ENCODE measurements around the gene USP32. TPM values are rescaled to one million over a fixed set of nuclear protein-coding genes. Genes with fewer than 3 reads are reported as not detected.

USP32 gene
- total and polyA plus RNA-seq, 4 donors: 46.6 to 103 (median 52.1) TPM

DNA sequence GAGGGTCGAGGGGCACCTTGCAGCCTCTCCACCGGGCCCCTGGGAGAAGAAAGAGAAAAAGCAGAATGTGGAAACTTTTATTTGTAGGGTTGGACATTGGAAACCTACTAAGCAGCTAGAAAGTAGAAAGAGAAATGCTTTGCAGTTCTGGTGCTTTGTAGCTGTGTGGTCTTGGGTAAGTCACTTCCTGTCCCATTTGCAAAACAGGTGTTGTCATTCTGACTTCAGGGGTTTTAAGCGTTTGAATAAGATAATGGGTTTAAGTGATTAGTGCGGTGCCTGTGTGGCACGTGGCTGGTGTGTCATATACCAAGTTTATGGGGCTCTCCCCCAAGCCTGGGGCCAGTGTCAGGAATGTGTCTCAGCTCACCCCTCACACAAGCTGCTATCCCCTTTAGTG lies 240.6 kb downstream of the USP32 start:
- DNase-seq (ENCODE audit: low read depth in 4 of 6, low spot score in 6 of 6): no peak
- peaks cover 58% of the 10 kb centered on the region for H3K27me3 ChIP-seq (ENCODE audit: control insufficient read depth, insufficient read depth, low read length)
- WGBS (ENCODE audit: insufficient coverage): 30% methylated on average over 3 of the region's 5 CpGs

DNA sequence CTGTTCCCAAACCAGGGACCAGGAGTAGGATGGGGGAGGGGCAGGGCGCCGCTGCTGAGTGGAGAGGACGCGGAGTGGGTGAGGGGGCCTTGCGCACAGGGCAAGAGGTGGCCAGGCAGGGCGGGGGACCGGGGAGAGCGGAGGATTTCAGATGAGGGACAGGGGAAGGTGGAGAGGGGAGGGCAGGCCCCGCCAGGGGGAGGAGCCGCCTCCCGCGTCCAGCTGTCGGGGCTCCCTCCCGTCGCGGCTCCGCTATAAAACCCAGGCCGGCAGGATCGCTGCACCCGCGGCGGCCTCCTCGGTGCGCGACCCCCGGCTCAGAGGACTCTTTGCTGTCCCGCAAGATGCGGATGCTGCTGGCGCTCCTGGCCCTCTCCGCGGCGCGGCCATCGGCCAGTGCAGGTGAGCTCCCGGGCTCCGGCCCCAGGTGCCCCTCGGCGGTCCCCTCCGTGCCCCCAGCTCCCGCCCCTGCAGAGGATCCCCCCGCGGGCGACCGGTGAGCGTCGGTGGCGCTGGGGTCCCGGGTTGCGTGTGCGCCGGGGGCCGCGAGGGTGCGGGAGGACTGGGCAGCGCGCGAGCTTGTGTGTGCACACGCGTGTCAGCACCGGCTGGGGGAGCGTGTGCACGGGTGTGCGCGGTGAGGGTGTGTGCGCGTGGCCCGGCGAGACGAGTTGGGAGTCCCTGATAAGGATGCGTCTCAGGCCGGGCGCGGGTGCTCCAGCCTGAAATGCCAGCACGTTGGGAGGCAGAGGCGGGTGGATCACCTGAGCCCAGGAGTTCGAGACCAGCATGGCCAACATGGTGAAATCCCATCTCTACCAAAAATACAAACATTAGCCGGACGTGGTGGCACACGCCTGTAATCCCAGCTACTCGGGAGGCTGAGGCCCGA lies 242.0 kb downstream of the USP32 start, which contains the start of gene CA4:
Gene CA4 (plus strand): TSS at position 283 of the 892 bp plus-strand sequence. CDS start 62 bp downstream, at position 345.
- Histone ChIP-seq H3K4me3 (ENCODE audit: low read depth, low read length) (no peak within 1 kb of the TSS), H3K27me3 (ENCODE audit: control insufficient read depth, insufficient read depth, low read length) (peaks cover 72% of the 10 kb centered on the region), H3K9me3 (ENCODE audit: control insufficient read depth, insufficient read depth, low read length) (no peaks in the 10 kb centered on the region), H3K27ac (ENCODE audit: low read depth, low read length) (no peak within 1 kb of the TSS), H3K4me1 (ENCODE audit: control insufficient read depth, insufficient read depth, low read length) (peaks cover 32% of the 10 kb centered on the region), H3K36me3 (ENCODE audit: control insufficient read depth, insufficient read depth, low read length) (no peaks in the 10 kb centered on the region)
- DNase-seq (ENCODE audit: low read depth in 4 of 6, low spot score in 6 of 6): peak in 1 of 6 donors; percentile 23
- WGBS (ENCODE audit: insufficient coverage): 1% methylated on average over 71 of the region's 81 CpGs

More for the DNA sequence above, 240.6 kb downstream of the USP32 start:
- no peak overlapping the region for H3K4me3 ChIP-seq (ENCODE audit: low read depth, low read length)
- H3K27ac ChIP-seq (ENCODE audit: low read depth, low read length): no peak overlapping the region
- no peaks in the 10 kb centered on the region for H3K36me3 ChIP-seq (ENCODE audit: control insufficient read depth, insufficient read depth, low read length)
- H3K9me3 ChIP-seq (ENCODE audit: control insufficient read depth, insufficient read depth, low read length): no peaks in the 10 kb centered on the region
- H3K4me1 ChIP-seq (ENCODE audit: control insufficient read depth, insufficient read depth, low read length): peaks cover 33% of the 10 kb centered on the region

DNA sequence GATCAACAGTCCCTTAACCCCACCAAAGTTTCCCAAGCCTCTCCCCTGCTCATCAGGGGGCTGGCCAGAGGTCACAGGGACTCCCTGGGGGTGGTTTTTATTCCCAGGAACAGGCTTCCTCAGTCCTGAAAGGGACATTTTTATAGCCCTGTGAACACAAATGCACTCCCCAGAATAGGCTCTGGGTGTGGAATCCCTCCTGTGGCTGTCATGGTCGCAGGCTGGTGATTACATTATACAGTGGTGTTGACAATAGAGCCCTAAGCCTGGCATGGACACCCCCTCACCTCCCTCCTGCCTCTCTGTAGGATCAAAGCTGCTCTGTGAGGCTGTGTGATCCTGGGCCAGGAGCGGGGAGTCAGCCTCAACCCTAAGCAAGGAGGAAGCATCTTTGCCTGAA lies 243.6 kb downstream of the USP32 start:
- Histone ChIP-seq H3K27me3 (ENCODE audit: control insufficient read depth, insufficient read depth, low read length) (peaks cover 79% of the 10 kb centered on the region), H3K4me3 (ENCODE audit: low read depth, low read length) (no peak overlapping the region), H3K27ac (ENCODE audit: low read depth, low read length) (no peak overlapping the region), H3K4me1 (ENCODE audit: control insufficient read depth, insufficient read depth, low read length) (peaks cover 19% of the 10 kb centered on the region), H3K9me3 (ENCODE audit: control insufficient read depth, insufficient read depth, low read length) (no peaks in the 10 kb centered on the region), H3K36me3 (ENCODE audit: control insufficient read depth, insufficient read depth, low read length) (no peaks in the 10 kb centered on the region)
- WGBS (ENCODE audit: insufficient coverage): 43% methylated on average over 1 of the region's 2 CpGs
- DNase-seq (ENCODE audit: low read depth in 4 of 6, low spot score in 6 of 6): no peak

DNA sequence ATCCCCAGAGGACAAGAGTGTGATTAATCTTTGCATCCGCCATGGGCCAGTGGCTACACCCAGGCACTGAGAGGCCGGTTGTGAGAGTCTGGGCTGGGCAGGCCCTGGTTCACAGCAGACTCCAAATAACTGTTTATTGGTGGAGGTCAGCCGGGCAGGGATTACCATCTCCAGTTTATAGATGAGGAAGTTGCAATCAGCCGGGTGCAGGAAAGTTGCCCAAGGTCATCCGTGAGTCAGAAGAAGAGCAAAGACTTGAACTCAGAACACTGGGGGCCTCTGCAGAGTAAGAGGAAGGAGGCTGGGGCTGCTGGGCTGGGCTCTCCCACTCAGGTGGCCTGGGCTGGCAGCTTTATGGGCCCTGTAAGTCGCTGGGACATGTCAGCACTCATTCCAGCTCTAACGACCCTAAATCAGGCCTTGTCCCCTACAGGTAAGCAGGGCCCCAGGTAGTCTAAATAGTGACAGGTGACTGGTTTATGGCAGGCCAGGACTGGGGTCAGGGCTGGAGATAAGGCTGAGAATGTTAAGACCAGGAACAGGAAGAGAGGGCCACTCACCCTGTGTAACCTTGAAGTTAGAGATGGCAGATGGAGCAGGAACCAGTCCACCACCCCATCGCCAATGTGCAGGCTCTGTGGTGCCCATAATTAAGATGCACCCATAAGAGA lies 244.2 kb downstream of the USP32 start:
- no peak for DNase-seq (ENCODE audit: low read depth in 4 of 6, low spot score in 6 of 6)
- H3K27me3 ChIP-seq (ENCODE audit: control insufficient read depth, insufficient read depth, low read length): peaks cover 84% of the 10 kb centered on the region

DNA sequence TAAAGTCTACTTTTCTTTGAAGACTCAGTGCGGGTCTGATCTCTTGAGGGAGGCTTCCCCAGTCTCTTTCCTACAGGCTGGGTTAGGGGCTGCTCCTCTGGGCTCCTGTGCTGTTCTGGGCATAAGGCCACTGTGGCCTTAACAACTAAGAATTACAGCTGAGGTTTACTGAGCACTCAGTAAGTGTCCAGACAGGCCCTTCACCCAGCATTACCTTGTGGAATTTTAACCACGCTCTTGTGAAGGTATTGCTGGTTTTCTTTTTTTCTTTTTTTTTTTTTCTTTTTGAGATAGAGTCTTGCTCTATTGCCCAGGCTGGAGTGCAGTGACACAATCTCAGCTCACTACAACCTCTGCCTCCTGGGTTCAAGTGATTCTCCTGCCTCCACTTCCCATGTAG lies 245.7 kb downstream of the USP32 start:
- DNase-seq (ENCODE audit: low read depth in 4 of 6, low spot score in 6 of 6): no peak
- Histone ChIP-seq H3K27ac (ENCODE audit: low read depth, low read length) (no peak overlapping the region), H3K36me3 (ENCODE audit: control insufficient read depth, insufficient read depth, low read length) (no peaks in the 10 kb centered on the region), H3K4me1 (ENCODE audit: control insufficient read depth, insufficient read depth, low read length) (peaks cover 33% of the 10 kb centered on the region), H3K4me3 (ENCODE audit: low read depth, low read length) (no peak overlapping the region), H3K27me3 (ENCODE audit: control insufficient read depth, insufficient read depth, low read length) (peaks cover 87% of the 10 kb centered on the region), H3K9me3 (ENCODE audit: control insufficient read depth, insufficient read depth, low read length) (no peaks in the 10 kb centered on the region)
- 100% methylated on average over 1 of the region's 2 CpGs for WGBS (ENCODE audit: insufficient coverage)

More for the DNA sequence above, 244.2 kb downstream of the USP32 start:
- Histone ChIP-seq H3K36me3 (ENCODE audit: control insufficient read depth, insufficient read depth, low read length) (no peaks in the 10 kb centered on the region), H3K4me3 (ENCODE audit: low read depth, low read length) (no peak overlapping the region), H3K27ac (ENCODE audit: low read depth, low read length) (no peak overlapping the region), H3K9me3 (ENCODE audit: control insufficient read depth, insufficient read depth, low read length) (no peaks in the 10 kb centered on the region), H3K4me1 (ENCODE audit: control insufficient read depth, insufficient read depth, low read length) (peaks cover 23% of the 10 kb centered on the region)
- 74% methylated on average over 6 of the region's 8 CpGs for WGBS (ENCODE audit: insufficient coverage)

DNA sequence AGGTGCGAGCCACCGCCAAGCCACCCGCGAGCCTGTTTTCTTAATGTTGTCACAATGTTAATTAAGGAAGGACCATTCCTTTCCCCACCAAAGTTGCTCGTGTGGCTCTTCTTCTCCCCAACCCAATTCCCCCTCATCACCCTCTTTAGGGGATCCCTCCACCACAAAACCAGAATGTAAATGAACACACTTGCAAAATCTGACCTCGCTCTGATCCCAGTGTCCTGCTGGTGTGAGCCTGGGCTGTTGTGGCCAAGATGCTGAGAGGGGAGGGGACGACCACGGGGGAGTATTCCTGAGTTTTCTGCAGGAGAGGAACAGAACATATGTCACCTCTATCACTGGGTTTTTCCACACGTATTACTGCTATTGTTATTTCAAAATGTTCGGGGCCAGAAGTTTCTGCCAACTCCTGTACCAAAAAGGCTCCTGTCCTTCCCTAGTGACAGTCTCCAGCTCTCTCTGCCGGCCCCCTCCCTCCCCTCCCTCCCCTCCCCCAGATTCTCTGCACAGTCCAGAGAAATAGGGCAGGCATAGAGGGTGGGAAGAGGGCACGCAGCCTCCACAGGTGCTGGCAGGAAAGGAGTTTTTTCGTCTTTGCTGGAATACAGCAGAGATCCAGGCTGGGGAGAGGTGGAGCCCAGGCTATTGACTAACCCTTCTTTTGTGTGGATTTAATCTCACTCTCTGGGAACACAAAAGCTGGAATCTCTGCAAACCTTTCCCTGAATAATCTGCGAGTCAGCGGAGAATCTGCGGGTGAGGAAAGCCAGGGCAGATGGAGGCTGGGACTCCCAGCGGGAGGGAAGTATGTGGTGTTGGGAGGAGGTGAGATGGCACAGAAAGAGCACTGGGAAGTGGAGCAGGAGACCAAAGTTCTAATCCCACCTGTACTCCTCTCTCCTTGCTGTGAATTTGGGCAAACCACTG lies 246.7 kb downstream of the USP32 start:
- Histone ChIP-seq H3K27me3 (ENCODE audit: control insufficient read depth, insufficient read depth, low read length) (peaks cover 87% of the 10 kb centered on the region), H3K36me3 (ENCODE audit: control insufficient read depth, insufficient read depth, low read length) (no peaks in the 10 kb centered on the region), H3K27ac (ENCODE audit: low read depth, low read length) (no peak overlapping the region), H3K4me1 (ENCODE audit: control insufficient read depth, insufficient read depth, low read length) (peaks cover 31% of the 10 kb centered on the region), H3K9me3 (ENCODE audit: control insufficient read depth, insufficient read depth, low read length) (no peaks in the 10 kb centered on the region), H3K4me3 (ENCODE audit: low read depth, low read length) (no peak overlapping the region)
- WGBS (ENCODE audit: insufficient coverage): 36% methylated on average over 4 of the region's 17 CpGs
- DNase-seq (ENCODE audit: low read depth in 4 of 6, low spot score in 6 of 6): no peak

DNA sequence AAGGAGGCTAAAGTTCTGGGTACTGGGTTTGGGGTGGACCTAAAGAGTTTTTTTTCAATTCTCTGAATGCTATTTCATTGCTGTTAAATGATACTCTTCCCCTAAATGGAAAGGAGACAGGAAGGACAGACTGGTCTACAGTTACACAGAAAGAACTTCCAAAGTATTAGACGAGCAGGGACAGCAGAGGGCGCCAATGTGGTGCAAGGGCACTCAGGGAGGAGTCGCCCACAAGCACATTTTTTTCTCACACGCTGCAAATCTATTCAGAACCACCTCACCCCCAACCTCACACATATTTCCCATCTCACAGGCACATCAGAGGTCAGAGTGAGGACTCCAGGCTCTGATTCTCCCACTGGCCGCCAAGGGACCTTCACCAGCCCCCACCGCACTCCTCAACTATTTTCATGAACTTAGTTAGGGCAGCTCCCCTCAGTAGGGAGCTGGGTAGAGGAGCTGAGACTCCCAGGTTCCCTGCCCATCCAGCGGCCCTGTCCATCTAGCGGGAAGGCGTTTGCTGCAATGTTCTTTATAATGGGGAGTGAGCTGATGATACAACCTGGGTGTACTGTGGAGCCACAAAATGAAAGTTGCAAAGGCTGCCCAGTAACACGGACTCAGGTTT lies 248.9 kb downstream of the USP32 start:
- Histone ChIP-seq H3K4me3 (ENCODE audit: low read depth, low read length) (no peak overlapping the region), H3K9me3 (ENCODE audit: control insufficient read depth, insufficient read depth, low read length) (no peaks in the 10 kb centered on the region), H3K36me3 (ENCODE audit: control insufficient read depth, insufficient read depth, low read length) (no peaks in the 10 kb centered on the region), H3K27me3 (ENCODE audit: control insufficient read depth, insufficient read depth, low read length) (peaks cover 86% of the 10 kb centered on the region), H3K4me1 (ENCODE audit: control insufficient read depth, insufficient read depth, low read length) (peaks cover 40% of the 10 kb centered on the region), H3K27ac (ENCODE audit: low read depth, low read length) (no peak overlapping the region)
- 10% methylated on average over 6 of the region's 10 CpGs for WGBS (ENCODE audit: insufficient coverage)
- DNase-seq (ENCODE audit: low read depth in 4 of 6, low spot score in 6 of 6): peak in 3 of 6 donors; percentile 55 to 86 (median 85)

DNA sequence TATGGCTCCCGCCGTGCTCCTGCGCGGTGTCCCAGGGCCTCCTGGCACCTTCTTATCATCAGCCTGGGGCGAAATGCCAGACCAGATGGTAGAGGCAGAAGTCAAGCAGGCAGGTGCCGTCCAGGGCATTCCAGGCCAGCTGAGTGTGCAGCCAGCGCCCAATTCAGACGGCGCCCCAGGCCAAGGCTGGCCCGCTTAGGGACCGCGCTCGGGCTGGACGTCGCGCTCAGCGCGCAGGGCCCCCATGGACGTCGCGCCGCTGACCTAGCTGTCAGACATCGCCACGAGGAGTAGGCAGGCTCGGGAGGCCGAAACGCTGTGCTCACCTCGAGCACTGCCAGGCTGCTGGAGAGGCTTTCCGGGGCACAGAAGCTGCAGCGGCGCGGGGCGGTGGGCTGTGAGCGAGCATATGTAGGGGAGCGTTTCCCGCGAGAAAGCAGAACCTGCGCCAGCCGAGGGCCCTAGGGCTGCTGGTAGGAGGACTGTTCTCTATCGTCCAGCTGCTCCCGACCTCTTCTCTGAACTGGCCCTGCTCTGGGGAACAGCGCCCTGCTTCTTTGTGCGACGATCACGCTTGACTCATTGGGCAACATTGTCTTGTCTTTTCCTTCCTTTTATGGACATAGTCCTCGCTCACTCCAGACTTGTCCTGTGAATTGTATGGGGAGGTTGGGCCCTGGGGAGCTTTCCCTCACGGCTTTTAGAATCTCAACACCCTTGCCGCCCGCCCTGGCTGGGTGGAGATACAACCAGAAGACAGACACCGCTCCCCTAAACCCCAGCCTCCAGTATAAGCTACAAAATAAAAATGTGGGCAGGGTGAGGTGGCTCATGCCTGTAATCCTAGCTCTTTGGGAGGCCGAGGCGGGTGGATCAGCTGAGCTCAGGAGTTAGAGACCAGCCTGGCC lies 250.6 kb downstream of the USP32 start:
- H3K4me3 ChIP-seq (ENCODE audit: low read depth, low read length): no peak overlapping the region
- no peak overlapping the region for H3K27ac ChIP-seq (ENCODE audit: low read depth, low read length)
- no peaks in the 10 kb centered on the region for H3K9me3 ChIP-seq (ENCODE audit: control insufficient read depth, insufficient read depth, low read length)
- 5% methylated on average over 42 of the region's 52 CpGs for WGBS (ENCODE audit: insufficient coverage)
- H3K27me3 ChIP-seq (ENCODE audit: control insufficient read depth, insufficient read depth, low read length): peaks cover 77% of the 10 kb centered on the region
- DNase-seq (ENCODE audit: low read depth in 4 of 6, low spot score in 6 of 6): peak in 2 of 6 donors; percentile 29 to 34
- no peaks in the 10 kb centered on the region for H3K36me3 ChIP-seq (ENCODE audit: control insufficient read depth, insufficient read depth, low read length)
- H3K4me1 ChIP-seq (ENCODE audit: control insufficient read depth, insufficient read depth, low read length): peaks cover 40% of the 10 kb centered on the region
